Right atrium auricular region (tissue), 2 donors: Measurements from ENCODE around the gene CCDC70. TPM values are rescaled to one million over a fixed set of nuclear protein-coding genes. Genes with fewer than 3 reads are reported as not detected.

ENCODE experiments used
- DNase-seq: peaks from one replicate; pipeline ENCODE4 v3.0.0-alpha.2; 2019; ENCODE audit warnings: low spot score
- H3K27ac ChIP-seq, 2 donors: fragments of 200-600 bp; sonication (generic); 1 replicate in 1 of 2; 2 replicates in 1 of 2; pipeline ENCODE4 v1.5.1; 2016 to 2019
- H3K27me3 ChIP-seq, 2 donors: fragments of 200-600 bp; sonication (generic); one replicate each; pipeline versions ENCODE4 v1.5.1 to v1.6.0; 2017 to 2019
- H3K36me3 ChIP-seq: fragments of 200-600 bp; sonication (generic); one replicate; pipeline ENCODE4 v1.5.1; 2016
- H3K4me1 ChIP-seq, 2 donors: fragments of 200-600 bp; sonication (generic); one replicate each; pipeline versions ENCODE4 v1.5.1 to v1.6.0; 2017 to 2019
- H3K4me3 ChIP-seq, 2 donors: fragments of 200-600 bp; sonication (generic); 1 replicate in 1 of 2; 2 replicates in 1 of 2; pipeline ENCODE4 v1.5.1; 2017 to 2019; ENCODE audit warnings: mild to moderate bottlenecking in 1 of 2, moderate library complexity in 1 of 2
- H3K9me3 ChIP-seq, 2 donors: fragments of 200-600 bp; sonication (generic); one replicate each; pipeline ENCODE4 v1.5.1; 2019
- total RNA-seq, 2 donors: library from RNA; depleted of rRNA; stranded (reverse); fragments of >200 nt; gene quantifications; one replicate each; pipeline ENCODE4 v1.1.0, GENCODE V29; 2016
- TF ChIP-seq, protein P1 (sequence below), 2 donors: fragments of 200-600 bp; sonication (generic); IDR thresholded peaks; one replicate each; pipeline ENCODE4 v1.5.1; 2019; ENCODE audit warnings: antibody characterized with exemption in 2 of 2

Gene CCDC70
- total RNA-seq, 2 donors from 2014 or later: not detected

DNA sequence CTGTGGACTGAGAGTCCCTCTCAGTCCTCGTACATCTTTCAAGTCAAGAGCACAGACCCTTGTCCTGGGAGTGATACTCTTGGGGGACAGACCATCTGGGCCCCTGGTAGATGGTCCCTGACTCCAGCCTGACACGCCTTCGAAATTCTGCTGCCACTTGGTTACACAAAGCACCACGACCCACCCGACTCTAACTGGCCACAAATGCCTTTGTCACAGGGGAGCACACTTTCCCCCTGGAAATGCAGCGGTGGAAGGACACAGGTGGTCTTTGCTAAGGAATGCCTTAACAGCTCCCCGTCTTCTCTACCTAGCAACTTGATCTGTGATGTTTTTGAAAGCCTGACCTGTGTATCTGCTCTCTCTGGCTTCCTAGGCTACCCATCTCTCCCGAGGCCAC lies 44.1 kb upstream of the CCDC70 start:
- TF ChIP-seq, protein P1, sequence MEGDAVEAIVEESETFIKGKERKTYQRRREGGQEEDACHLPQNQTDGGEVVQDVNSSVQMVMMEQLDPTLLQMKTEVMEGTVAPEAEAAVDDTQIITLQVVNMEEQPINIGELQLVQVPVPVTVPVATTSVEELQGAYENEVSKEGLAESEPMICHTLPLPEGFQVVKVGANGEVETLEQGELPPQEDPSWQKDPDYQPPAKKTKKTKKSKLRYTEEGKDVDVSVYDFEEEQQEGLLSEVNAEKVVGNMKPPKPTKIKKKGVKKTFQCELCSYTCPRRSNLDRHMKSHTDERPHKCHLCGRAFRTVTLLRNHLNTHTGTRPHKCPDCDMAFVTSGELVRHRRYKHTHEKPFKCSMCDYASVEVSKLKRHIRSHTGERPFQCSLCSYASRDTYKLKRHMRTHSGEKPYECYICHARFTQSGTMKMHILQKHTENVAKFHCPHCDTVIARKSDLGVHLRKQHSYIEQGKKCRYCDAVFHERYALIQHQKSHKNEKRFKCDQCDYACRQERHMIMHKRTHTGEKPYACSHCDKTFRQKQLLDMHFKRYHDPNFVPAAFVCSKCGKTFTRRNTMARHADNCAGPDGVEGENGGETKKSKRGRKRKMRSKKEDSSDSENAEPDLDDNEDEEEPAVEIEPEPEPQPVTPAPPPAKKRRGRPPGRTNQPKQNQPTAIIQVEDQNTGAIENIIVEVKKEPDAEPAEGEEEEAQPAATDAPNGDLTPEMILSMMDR (IDR thresholded peaks at IDR 0.05): no peak
- Histone ChIP-seq H3K27me3 (no peaks in the 10 kb centered on the region), H3K27ac (peak overlapping the region; percentile 9 to 86), H3K36me3 (no peaks in the 10 kb centered on the region), H3K4me1 (peaks cover 0 to 31% of the 10 kb centered on the region in 2 donors), H3K9me3 (no peaks in the 10 kb centered on the region), H3K4me3 (no peak overlapping the region)
- no peak for DNase-seq

DNA sequence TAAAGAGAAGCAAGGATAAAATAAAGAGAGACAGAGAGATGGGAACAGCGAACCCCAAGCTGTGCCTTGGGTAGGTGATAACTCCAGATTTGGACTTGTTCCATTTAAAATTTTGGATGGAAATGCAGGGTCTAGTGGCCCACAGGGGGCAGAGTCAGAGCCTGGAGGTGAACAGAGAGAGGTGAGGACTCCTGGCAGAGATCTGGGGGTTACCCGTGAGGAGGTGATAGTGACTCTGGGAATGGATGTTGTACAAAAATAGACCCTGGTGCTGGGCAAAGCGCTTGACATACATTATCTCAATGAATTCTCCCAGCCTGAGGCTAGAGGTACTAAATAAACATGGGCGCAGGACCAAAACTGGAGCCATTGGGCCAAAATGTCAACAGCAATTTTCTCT lies 43.5 kb upstream of the CCDC70 start:
- Histone ChIP-seq H3K27me3 (no peaks in the 10 kb centered on the region), H3K4me1 (peaks cover 0 to 31% of the 10 kb centered on the region in 2 donors), H3K36me3 (no peaks in the 10 kb centered on the region), H3K9me3 (no peaks in the 10 kb centered on the region), H3K27ac (peak overlapping the region; percentile 64 to 86), H3K4me3 (no peak overlapping the region)
- TF ChIP-seq, protein P1 (IDR thresholded peaks at IDR 0.05): peak in 1 of 2 donors; percentile 46
- no peak for DNase-seq

DNA sequence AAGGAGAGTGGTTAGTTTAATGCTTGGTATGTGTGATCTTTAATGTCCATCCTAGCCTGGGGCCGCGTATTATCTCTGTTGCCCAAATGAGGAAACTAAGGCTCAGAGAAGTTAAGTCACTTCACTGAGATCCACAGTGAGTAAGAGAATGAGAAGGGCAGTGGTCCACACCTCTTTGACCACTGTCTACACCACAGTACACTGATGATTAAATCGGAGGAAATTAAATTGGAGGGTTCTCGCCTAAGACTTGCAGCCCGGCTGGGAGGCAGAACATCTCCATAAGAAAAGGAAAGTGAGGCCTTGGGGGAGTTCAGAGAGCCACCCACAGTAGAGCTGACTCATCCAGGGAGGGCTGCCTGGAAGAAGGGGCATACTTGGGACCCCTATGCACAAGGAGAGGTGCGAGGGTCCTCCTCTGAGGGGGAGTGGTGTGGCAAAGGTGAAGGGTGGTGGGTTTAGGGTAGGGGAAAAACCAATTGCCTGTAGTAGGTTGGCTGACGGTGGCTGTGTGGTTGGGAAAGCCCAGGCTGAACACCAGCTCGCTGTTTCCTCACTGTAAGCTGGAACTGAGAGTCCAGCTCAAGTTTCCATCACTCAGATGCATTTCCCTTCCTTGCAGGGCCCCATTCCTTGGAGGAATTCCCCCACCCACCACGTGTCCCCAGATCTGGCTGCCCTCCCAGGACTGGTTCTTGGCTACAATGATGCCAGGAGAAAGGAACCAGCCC lies 42.8 kb upstream of the CCDC70 start:
- Histone ChIP-seq H3K9me3 (no peaks in the 10 kb centered on the region), H3K27ac (peak overlapping the region; percentile 64 to 86), H3K27me3 (no peaks in the 10 kb centered on the region), H3K36me3 (no peaks in the 10 kb centered on the region), H3K4me1 (peaks cover 0 to 31% of the 10 kb centered on the region in 2 donors), H3K4me3 (no peak overlapping the region)
- DNase-seq: no peak
- TF ChIP-seq, protein P1 (IDR thresholded peaks at IDR 0.05): no peak

DNA sequence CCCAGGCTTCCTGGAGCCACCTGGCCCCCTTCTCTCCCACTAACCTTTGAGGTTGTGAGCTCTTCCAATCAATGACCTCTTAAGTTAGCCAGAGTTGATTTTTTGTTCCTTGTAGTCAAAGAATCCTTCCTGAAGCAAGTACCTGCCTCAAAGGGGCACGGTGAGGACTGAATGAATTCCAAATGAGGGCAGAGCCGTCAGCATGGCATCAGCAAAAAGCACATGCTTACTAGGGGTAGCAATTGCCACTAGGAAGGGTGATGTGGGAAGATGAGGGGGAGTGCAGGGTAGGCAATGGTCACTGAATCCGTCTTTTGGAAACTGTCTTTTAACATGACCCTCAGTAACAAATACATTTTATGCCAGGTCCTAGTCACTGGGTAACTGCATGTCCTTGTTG lies 42.2 kb upstream of the CCDC70 start:
- peak overlapping the region; percentile 64 to 86 for H3K27ac ChIP-seq
- no peaks in the 10 kb centered on the region for H3K36me3 ChIP-seq
- TF ChIP-seq, protein P1 (IDR thresholded peaks at IDR 0.05): no peak
- no peak overlapping the region for H3K4me3 ChIP-seq
- H3K27me3 ChIP-seq: no peaks in the 10 kb centered on the region
- peaks cover 0 to 34% of the 10 kb centered on the region in 2 donors for H3K4me1 ChIP-seq
- no peaks in the 10 kb centered on the region for H3K9me3 ChIP-seq
- no peak for DNase-seq

DNA sequence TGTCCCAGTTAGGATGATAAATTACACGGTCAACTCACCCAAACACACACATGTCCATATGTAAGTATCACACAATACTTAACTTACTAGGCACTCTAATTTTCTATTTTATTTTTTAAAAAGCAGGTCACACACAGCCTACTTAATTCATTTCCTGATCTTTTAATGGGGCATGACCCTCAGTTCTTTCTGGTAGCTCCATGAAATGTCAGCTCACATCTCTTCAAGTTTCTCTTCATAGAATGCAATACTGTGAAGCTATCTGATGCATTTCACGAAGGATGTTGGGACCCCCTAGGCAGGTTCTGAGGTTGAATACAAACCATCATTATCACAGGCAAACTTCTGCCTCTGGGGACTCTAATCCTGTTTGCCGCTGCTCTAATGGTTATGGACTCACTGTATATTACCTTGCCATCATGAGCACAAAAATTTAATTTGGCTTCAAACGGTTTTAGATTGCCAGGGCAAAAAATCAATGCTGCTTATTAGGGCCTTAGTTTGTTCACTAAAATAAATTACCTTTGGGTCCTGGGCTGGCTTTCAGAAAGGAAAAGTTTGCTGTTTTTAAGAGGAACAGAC lies 41.7 kb upstream of the CCDC70 start:
- Histone ChIP-seq H3K27me3 (no peaks in the 10 kb centered on the region), H3K27ac (peak overlapping the region in 1 of 2 donors; percentile 86), H3K4me3 (no peak overlapping the region), H3K4me1 (peaks cover 0 to 37% of the 10 kb centered on the region in 2 donors), H3K36me3 (no peaks in the 10 kb centered on the region), H3K9me3 (no peaks in the 10 kb centered on the region)
- DNase-seq: no peak
- TF ChIP-seq, protein P1 (IDR thresholded peaks at IDR 0.05): no peak
